Loucy (cell line): ENCODE measurements around the gene CCDC28A.

Source experiments
- CTCF ChIP-seq: fragments of 200-600 bp; sonication (generic); conservative IDR thresholded peaks from 2 replicates; pipeline ENCODE4 v1.5.1; 2014; ENCODE audit warnings: mild to moderate bottlenecking, antibody characterized with exemption, low read length
- EZH2phosphoT487 ChIP-seq: fragments of 200-600 bp; IDR thresholded peaks from 2 replicates; pipeline ENCODE4 v1.6.1; 2018; ENCODE audit warnings: antibody characterized with exemption, mild to moderate bottlenecking, moderate library complexity, borderline replicate concordance

- TF ChIP-seq CTCF (no peak), EZH2phosphoT487 (no peak)
Measured at GRCh38 chr6:138811866-138812265, 38.3 kb downstream of the CCDC28A start.
